Aorta (tissue), 5 donors: Measurements from ENCODE around the gene CDHR5. TPM values are rescaled to one million over a fixed set of nuclear protein-coding genes. Genes with fewer than 3 reads are reported as not detected.

Experiments
- ATAC-seq: fragments of 200-7000 bp; cut with Tn5 transposase; one replicate; pipeline ENCODE4 v1.9.1; 2022; ENCODE audit warnings: moderate library complexity; ENCODE audit not compliant: low FRiP score
- DNase-seq, 2 donors: peaks; one replicate each; pipeline ENCODE4 v3.0.0-alpha.2; 2020
- H3K27ac ChIP-seq, 2 donors: one replicate each; pipeline ENCODE4 v1.5.1; 2013; ENCODE audit warnings: low read length in 2 of 2, mild to moderate bottlenecking in 2 of 2, moderate library complexity in 2 of 2, control low read depth in 1 of 2, inconsistent platforms in 1 of 2, low read depth in 1 of 2
- H3K27me3 ChIP-seq, 2 donors: one replicate each; pipeline ENCODE4 v1.6.1; 2013; ENCODE audit warnings: control low read depth in 1 of 2, low read length in 1 of 2, mild to moderate bottlenecking in 1 of 2, moderate library complexity in 1 of 2; ENCODE audit not compliant: insufficient read depth in 2 of 2, control insufficient read depth in 1 of 2
- H3K36me3 ChIP-seq, 2 donors: one replicate each; pipeline ENCODE4 v1.6.1; 2013; ENCODE audit warnings: control low read depth in 1 of 2, low read length in 1 of 2, mild to moderate bottlenecking in 1 of 2; ENCODE audit not compliant: insufficient read depth in 2 of 2, control insufficient read depth in 1 of 2
- H3K4me1 ChIP-seq, 2 donors: one replicate each; pipeline ENCODE4 v1.6.1; 2013; ENCODE audit warnings: low read length in 2 of 2, control low read depth in 1 of 2, mild to moderate bottlenecking in 1 of 2, moderate library complexity in 1 of 2; ENCODE audit not compliant: insufficient read depth in 2 of 2, control insufficient read depth in 1 of 2
- H3K4me3 ChIP-seq, 2 donors: one replicate each; pipeline ENCODE4 v1.5.1; 2013; ENCODE audit warnings: low read length in 2 of 2, control low read depth in 1 of 2, mild to moderate bottlenecking in 1 of 2
- H3K9me3 ChIP-seq: one replicate; pipeline ENCODE4 v1.6.1; 2013; ENCODE audit warnings: mild to moderate bottlenecking, low read length; ENCODE audit not compliant: control insufficient read depth
- WGBS, 2 donors: extraction: QIAGEN DNeasy Blood & Tissue Kit; methylation state at CpG; one replicate each; pipeline ENCODE4 v1.1.7; 2013; 5-methylcytosine and 5-hydroxymethylcytosine counted together
- intact Hi-C, 2 donors: fragments of 100-400 bp; cut with DNase I; formaldehyde crosslinking; loops; one replicate each; pipeline versions ENCODE4 v1.14.2 to v1.15.0; 2022
- polyA plus RNA-seq, 2 donors: library from polyadenylated mRNA; stranded (reverse); fragments of 200-250 nt; gene quantifications; one replicate each; pipeline ENCODE4 v1.2.3, GENCODE V29; 2013
- total RNA-seq, 2 donors: library from RNA; stranded (reverse); fragmentation: NEBNext Ultra II Directional; extraction: Animal tissue kit (Norgen Biotek cat#: 25700); gene quantifications; one replicate each; pipeline ENCODE4 v1.2.1, GENCODE V29; 2021
- donor health status: healthy with polysubstance abuse.
- donor health status: Bipolar disorder and iron deficiency.
- donor health status: DM: no; HTN: no; CAD: no.
- donor health status: DM: no; HTN: no; CAD: no.
- donor health status: DM: yes; HTN: yes; CAD: no.

Gene CDHR5
- total and polyA plus RNA-seq, 4 donors, result 0.79 to 39.8 TPM; not detected in 2

DNA sequence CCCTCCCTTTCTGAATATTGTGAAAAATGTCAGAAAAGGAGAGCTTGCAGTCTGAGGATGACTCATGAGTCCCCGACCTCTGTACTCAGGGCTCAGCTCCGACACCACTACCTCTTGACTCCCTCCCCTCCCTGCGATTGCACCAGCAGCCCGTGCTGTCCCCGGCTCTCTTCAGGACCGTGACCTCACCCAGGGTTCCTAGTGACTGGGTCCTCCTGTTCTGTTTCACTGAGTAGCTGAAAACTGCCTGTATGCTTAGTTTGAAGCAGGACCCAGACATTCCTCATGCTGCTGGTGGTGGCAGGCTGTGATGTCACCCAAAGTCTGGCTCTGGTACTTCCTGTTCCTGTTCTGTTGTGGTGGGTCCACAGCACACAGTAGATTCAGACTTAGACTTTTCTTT lies 36.8 kb downstream of the CDHR5 start:
- no peaks in the 10 kb centered on the region for H3K27me3 ChIP-seq
- no peak overlapping the region for H3K27ac ChIP-seq
- no peaks in the 10 kb centered on the region for H3K9me3 ChIP-seq
- 61 to 73% methylated on average over 6 of the region's 6 CpGs for WGBS, 2 donors
- no peaks in the 10 kb centered on the region for H3K4me1 ChIP-seq
- ATAC-seq (no peak), DNase-seq (no peak)
- peaks cover 3 to 8% of the 10 kb centered on the region in 2 donors for H3K36me3 ChIP-seq
- no peak overlapping the region for H3K4me3 ChIP-seq
- intact Hi-C loops, result no loop called here

DNA sequence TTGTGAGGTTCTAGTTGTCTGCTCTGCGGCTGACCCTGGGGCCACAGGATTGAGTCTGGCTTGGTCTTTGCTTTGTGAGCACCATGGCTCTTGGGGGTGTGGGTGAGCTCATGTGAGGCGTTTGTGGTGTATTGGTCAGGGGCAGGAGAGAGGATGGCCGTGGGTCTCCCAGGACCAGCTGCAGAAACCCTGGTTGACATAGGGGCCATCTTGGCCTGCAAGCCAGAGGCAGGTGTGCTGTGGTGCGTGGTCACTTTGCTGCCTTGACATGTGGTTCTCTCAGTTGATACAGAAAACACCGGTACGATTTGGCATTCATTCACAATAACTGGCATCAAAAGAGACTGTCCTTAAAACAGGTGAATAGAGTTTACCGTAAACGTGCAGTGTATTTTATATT lies 37.2 kb downstream of the CDHR5 start:
- Histone ChIP-seq H3K36me3 (peaks cover 3 to 5% of the 10 kb centered on the region in 2 donors), H3K27me3 (no peaks in the 10 kb centered on the region), H3K27ac (no peak overlapping the region), H3K4me3 (no peak overlapping the region), H3K9me3 (no peaks in the 10 kb centered on the region), H3K4me1 (no peaks in the 10 kb centered on the region)
- 82 to 84% methylated on average over 8 of the region's 8 CpGs for WGBS, 2 donors
- DNase-seq, result no peak
- ATAC-seq, result no peak
- intact Hi-C loops, result no loop called here

DNA sequence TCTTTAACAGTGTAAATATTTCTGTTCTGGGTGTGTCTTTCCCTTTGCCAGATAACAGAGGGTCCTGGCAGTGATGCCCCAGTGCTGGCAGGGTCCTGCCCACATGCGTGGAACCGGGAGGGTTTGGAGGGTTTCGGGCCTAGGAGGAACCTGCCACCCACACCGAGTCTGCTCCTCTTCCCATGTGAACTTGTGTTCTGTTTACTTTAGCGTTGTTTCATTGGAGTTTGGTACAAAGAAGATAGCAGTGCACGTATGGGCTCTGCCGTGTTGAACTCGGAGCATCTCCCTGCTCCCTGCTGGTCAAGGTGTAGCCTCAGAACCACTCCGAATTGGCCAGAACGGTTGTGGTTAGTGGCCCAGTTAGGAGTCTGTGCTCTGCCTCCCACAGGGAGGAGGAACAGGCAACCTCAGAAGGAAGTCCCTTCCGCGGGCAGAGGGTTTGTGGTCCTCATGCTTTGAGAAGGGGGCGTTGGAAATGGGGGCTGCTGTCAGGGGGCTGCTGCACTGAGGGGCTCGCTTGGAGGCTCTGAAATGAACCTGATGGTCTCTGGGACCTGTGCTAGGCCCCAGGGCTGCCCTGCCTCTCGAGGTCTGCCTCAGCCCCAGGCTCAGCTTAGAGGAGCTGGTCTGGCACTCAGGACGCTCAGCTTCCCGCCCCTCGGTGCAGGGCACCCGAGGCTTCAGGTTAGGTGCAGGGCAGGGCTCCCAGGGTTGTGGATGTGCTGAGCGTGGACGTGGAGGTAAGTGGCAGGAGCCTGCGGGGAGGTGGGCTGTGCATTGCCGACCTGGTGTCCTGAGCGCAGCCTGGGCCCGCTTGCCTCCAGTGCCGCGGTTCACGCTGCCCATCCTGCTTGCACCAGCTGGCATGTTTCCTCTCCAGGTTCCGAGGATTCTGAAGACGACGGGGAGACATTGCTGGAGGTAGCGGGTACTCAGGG lies 38.1 kb downstream of the CDHR5 start:
- no peak overlapping the region for H3K27ac ChIP-seq
- no peaks in the 10 kb centered on the region for H3K9me3 ChIP-seq
- DNase-seq (no peak), ATAC-seq (no peak)
- H3K4me1 ChIP-seq, result no peaks in the 10 kb centered on the region
- H3K27me3 ChIP-seq, result no peaks in the 10 kb centered on the region
- no peak overlapping the region for H3K4me3 ChIP-seq
- peaks cover 3% of the 10 kb centered on the region in 2 donors for H3K36me3 ChIP-seq
- intact Hi-C loops, result no loop called here
- 88% methylated on average over 32 of the region's 32 CpGs for WGBS, 2 donors

DNA sequence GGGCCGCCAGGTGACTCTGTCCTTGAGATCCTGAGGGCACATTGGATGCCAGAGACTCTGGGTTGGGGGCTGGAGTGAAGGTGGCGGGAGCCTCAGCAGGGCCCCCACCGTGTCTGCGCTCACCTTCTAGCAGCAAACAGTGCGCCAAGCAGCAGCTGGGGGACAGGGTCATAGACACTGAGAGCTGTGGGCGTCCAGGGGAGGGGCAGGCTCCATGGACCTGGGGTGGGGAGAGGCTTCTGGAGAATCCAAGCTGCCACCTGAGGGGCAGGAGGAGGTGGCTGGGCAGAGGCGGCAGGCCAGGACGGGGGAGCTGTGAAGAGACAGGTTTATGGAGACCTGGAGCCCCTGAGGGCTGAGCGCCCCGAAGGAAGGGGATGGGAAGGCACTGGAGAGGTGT lies 40.5 kb downstream of the CDHR5 start:
- no peak for ATAC-seq
- Histone ChIP-seq H3K27ac (no peak overlapping the region), H3K27me3 (no peaks in the 10 kb centered on the region), H3K4me3 (no peak overlapping the region), H3K4me1 (no peaks in the 10 kb centered on the region), H3K36me3 (peaks cover 1 to 2% of the 10 kb centered on the region in 2 donors), H3K9me3 (no peaks in the 10 kb centered on the region)
- no peak for DNase-seq
- 94% methylated on average over 10 of the region's 10 CpGs for WGBS, 2 donors
- intact Hi-C loops, result no loop called here

GRCh38 chr11:581752-582151 lies 43.0 kb downstream of the CDHR5 start:
- no peaks in the 10 kb centered on the region for H3K4me1 ChIP-seq
- DNase-seq (no peak), ATAC-seq (no peak)
- no peaks in the 10 kb centered on the region for H3K27me3 ChIP-seq
- 85 to 88% methylated on average over 17 of the region's 17 CpGs for WGBS, 2 donors
- H3K9me3 ChIP-seq, result no peaks in the 10 kb centered on the region
- intact Hi-C loops, result no loop called here
- no peaks in the 10 kb centered on the region for H3K36me3 ChIP-seq
- H3K27ac ChIP-seq, result no peak overlapping the region
- no peak overlapping the region for H3K4me3 ChIP-seq

- H3K27me3 ChIP-seq, result no peaks in the 10 kb centered on the region
- 83 to 85% methylated on average over 14 of the region's 14 CpGs for WGBS, 2 donors
- ATAC-seq (no peak), DNase-seq (no peak)
- no peaks in the 10 kb centered on the region for H3K36me3 ChIP-seq
- no peak overlapping the region for H3K4me3 ChIP-seq
- H3K27ac ChIP-seq, result no peak overlapping the region
- intact Hi-C loops, result no loop called here
- no peaks in the 10 kb centered on the region for H3K9me3 ChIP-seq
- no peaks in the 10 kb centered on the region for H3K4me1 ChIP-seq
Observed at GRCh38 chr11:581342-581741, 43.4 kb downstream of the CDHR5 start.

DNA sequence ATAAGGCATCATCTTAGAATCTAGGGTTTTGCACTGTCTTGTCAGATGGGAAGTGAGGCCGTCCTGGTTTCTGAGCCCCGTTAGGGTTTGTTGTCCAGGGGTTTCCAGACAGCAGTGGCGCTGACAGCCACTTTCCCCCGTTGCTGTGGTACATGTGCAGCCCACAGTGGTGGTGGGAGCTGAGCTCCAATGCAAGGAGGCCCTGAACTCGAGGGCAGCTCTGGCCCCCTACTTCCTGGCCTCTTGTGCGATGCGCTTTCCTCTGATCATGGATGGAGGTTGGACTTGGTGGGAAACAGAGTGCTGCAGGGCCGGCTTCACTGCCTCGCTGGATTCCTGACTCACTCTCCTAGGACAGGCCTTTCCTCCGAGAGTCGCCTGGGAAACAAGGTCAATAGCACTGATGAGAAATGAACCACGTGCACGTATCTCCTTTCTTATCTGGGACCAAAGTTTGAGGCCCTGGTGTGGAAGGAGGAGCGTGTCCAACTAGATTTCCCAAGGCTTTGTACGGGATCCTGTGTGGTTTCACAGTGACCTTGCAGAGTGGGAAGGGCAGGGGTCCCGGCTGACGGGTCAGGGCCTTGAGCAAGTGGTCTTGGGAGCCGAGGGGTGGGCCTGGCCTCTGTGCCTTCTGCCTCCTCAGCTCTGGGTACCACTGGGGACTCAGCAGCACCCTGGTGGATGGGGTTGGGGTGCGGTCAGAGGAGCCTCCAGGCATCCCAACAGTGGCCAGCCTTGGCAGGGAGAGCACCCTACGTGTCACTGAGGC lies 44.7 kb downstream of the CDHR5 start:
- no peak overlapping the region for H3K27ac ChIP-seq
- 81 to 84% methylated on average over 20 of the region's 20 CpGs for WGBS, 2 donors
- ATAC-seq, result no peak
- no peaks in the 10 kb centered on the region for H3K36me3 ChIP-seq
- no peaks in the 10 kb centered on the region for H3K4me1 ChIP-seq
- no peak overlapping the region for H3K4me3 ChIP-seq
- no peaks in the 10 kb centered on the region for H3K9me3 ChIP-seq
- no peaks in the 10 kb centered on the region for H3K27me3 ChIP-seq
- intact Hi-C loops, result loop anchor here in 1 of 2 donors (5.0 kb wide), 1 partner anchor 32 kb away; no protein-coding TSS in a partner anchor
- DNase-seq, result no peak

DNA sequence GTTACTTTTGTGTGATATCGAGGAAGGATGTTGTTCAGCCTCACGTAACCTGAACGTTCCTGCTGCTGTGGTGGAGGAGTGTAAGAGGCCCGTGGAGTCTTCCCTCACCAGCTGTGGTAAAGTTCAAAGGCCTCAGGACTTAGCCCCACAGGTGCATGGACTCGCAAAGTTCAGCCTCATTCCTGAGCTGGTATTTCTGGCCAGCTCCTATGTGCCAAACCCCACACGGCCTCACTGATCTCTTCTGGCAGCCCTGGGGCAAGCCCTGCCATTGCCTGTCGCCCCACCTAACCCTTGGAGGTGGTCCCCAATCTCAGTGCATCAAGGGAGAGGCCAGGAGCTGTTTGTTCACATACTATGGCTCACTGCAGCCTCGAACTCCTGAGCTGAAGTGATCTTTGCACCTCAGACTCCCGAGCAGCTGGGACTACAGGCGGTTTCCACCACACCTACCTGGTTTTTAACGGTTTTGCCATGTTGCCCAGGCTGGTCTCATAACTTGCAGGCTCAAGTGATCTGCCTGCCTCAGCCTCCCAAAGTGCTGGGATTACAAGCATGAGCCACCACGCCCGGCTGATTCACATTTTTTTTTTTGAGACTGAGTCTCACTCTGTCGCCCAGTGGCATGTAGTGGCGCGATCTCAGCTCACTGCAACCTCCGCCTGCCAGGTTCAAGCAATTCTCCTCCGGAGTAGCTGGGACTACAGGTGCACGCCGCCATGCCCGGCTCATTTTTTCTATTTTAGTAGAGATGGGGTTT lies 46.3 kb downstream of the CDHR5 start:
- H3K4me3 ChIP-seq, result no peak overlapping the region
- no peaks in the 10 kb centered on the region for H3K27me3 ChIP-seq
- no peaks in the 10 kb centered on the region for H3K9me3 ChIP-seq
- 76 to 83% methylated on average over 21 of the region's 21 CpGs for WGBS, 2 donors
- no peak for DNase-seq
- no peak for ATAC-seq
- no peaks in the 10 kb centered on the region for H3K36me3 ChIP-seq
- no peaks in the 10 kb centered on the region for H3K4me1 ChIP-seq
- intact Hi-C loops, result loop anchor here in 1 of 2 donors (5.0 kb wide), 1 partner anchor 34 kb away; no protein-coding TSS in a partner anchor
- no peak overlapping the region for H3K27ac ChIP-seq
